Type B pancreatic cell (in vitro differentiated cells): ENCODE results near the gene GPX7. TPM values are rescaled to one million over a fixed set of nuclear protein-coding genes. Genes with fewer than 3 reads are reported as not detected.

Experiments
- DNase-seq: peaks from one replicate; pipeline ENCODE4 v3.0.0; 2021; ENCODE audit warnings: mixed read lengths; ENCODE audit not compliant: unreplicated experiment; ENCODE audit errors: extremely low spot score
- H3K27ac Mint-ChIP-seq: 2 replicates; pipeline ENCODE4 v1.8.0; 2021; ENCODE audit warnings: mild to moderate bottlenecking, mixed read lengths
- H3K27me3 Mint-ChIP-seq: 2 replicates; pipeline ENCODE4 v1.8.0; 2021; ENCODE audit warnings: mixed read lengths
- H3K36me3 Mint-ChIP-seq: 2 replicates; pipeline ENCODE4 v1.8.0; 2021; ENCODE audit warnings: mixed read lengths
- H3K4me1 Mint-ChIP-seq: one replicate; pipeline ENCODE4 v1.8.0; 2021; ENCODE audit warnings: mixed read lengths; ENCODE audit not compliant: unreplicated experiment
- H3K4me3 Mint-ChIP-seq: 2 replicates; pipeline ENCODE4 v1.8.0; 2021; ENCODE audit warnings: mild to moderate bottlenecking, mixed read lengths
- H3K9me3 Mint-ChIP-seq: 2 replicates; pipeline ENCODE4 v1.8.0; 2021; ENCODE audit warnings: mixed read lengths
- CTCF ChIP-seq: fragments of 200-600 bp; sonication (generic); conservative IDR thresholded peaks from 2 replicates; pipeline ENCODE4 v1.5.0; 2021; ENCODE audit warnings: antibody characterized with exemption, mild to moderate bottlenecking
- total RNA-seq: library from RNA; stranded (reverse); gene quantifications from 2 replicates; pipeline ENCODE4 v1.2.1, GENCODE V29; 2021; ENCODE audit warnings: low replicate concordance

The GPX7 gene
- total RNA-seq, 1 donor from 2014 or later = 35.4 TPM

GRCh38 chr1:52588027-52588426 lies 14.1 kb upstream of the GPX7 start:
- Mint-ChIP-seq H3K9me3 (no peaks in the 10 kb centered on the region), H3K36me3 (no peaks in the 10 kb centered on the region), H3K27ac (no peak overlapping the region), H3K27me3 (no peaks in the 10 kb centered on the region), H3K4me3 (no peak overlapping the region), H3K4me1 (peaks cover 36% of the 10 kb centered on the region)
- DNase-seq = no peak
- no peak for TF ChIP-seq CTCF

GRCh38 chr1:52588535-52588934 lies 13.6 kb upstream of the GPX7 start:
- Mint-ChIP-seq H3K36me3 (no peaks in the 10 kb centered on the region), H3K27me3 (no peaks in the 10 kb centered on the region), H3K27ac (peak overlapping the region; percentile 7), H3K4me1 (peaks cover 36% of the 10 kb centered on the region), H3K4me3 (no peak overlapping the region), H3K9me3 (no peaks in the 10 kb centered on the region)
- no peak for DNase-seq
- TF ChIP-seq CTCF = no peak

GRCh38 chr1:52590266-52590665 lies 11.9 kb upstream of the GPX7 start:
- TF ChIP-seq CTCF = no peak
- Mint-ChIP-seq H3K4me3 (peak overlapping the region; percentile 40), H3K4me1 (peaks cover 45% of the 10 kb centered on the region), H3K27ac (peak overlapping the region; percentile 3), H3K9me3 (no peaks in the 10 kb centered on the region), H3K36me3 (no peaks in the 10 kb centered on the region), H3K27me3 (no peaks in the 10 kb centered on the region)
- no peak for DNase-seq

GRCh38 chr1:52592637-52593323 lies 9.4 kb upstream of the GPX7 start:
- DNase-seq = no peak
- Mint-ChIP-seq H3K27me3 (peaks cover 1% of the 10 kb centered on the region), H3K9me3 (no peaks in the 10 kb centered on the region), H3K4me1 (peaks cover 42% of the 10 kb centered on the region), H3K4me3 (no peak overlapping the region), H3K36me3 (no peaks in the 10 kb centered on the region), H3K27ac (no peak overlapping the region)
- TF ChIP-seq CTCF = no peak

GRCh38 chr1:52593495-52593894 lies 8.7 kb upstream of the GPX7 start:
- no peak overlapping the region for H3K27ac Mint-ChIP-seq
- H3K4me3 Mint-ChIP-seq = no peak overlapping the region
- H3K9me3 Mint-ChIP-seq = no peaks in the 10 kb centered on the region
- H3K4me1 Mint-ChIP-seq = peaks cover 41% of the 10 kb centered on the region
- no peaks in the 10 kb centered on the region for H3K36me3 Mint-ChIP-seq
- peaks cover 5% of the 10 kb centered on the region for H3K27me3 Mint-ChIP-seq
- TF ChIP-seq CTCF = no peak
- DNase-seq = no peak
